ENCODE results near the gene PKDCC.

DNA sequence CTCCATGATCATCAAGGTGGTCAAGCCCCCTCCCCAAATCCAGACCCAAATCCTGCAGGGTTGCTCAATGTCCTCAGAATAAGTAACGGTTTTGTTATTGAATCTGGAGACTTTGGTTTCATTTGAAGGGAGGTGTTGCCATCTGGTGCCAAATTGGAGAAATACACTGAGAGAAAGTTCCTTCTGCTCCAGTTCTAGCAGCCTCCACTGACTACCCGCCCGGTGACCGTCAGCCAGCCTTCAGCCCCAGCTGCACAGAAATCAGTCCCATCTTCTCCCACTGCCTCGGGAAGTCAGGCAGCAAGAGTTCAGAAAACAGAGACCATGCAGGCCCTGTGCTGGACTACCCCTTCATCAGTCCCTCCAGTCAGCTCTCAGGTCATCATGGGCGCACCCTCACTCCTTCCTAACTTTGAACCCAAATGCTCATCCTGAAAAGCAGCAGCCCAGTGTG is 38.7 kb downstream of the PKDCC start:
- TF ChIP-seq, protein P1, sequence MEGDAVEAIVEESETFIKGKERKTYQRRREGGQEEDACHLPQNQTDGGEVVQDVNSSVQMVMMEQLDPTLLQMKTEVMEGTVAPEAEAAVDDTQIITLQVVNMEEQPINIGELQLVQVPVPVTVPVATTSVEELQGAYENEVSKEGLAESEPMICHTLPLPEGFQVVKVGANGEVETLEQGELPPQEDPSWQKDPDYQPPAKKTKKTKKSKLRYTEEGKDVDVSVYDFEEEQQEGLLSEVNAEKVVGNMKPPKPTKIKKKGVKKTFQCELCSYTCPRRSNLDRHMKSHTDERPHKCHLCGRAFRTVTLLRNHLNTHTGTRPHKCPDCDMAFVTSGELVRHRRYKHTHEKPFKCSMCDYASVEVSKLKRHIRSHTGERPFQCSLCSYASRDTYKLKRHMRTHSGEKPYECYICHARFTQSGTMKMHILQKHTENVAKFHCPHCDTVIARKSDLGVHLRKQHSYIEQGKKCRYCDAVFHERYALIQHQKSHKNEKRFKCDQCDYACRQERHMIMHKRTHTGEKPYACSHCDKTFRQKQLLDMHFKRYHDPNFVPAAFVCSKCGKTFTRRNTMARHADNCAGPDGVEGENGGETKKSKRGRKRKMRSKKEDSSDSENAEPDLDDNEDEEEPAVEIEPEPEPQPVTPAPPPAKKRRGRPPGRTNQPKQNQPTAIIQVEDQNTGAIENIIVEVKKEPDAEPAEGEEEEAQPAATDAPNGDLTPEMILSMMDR (IDR thresholded peaks at IDR 0.05; ENCODE audit: low read depth, low read length), result peak; percentile 82
- no peak for TF ChIP-seq EZH2phosphoT487 (IDR thresholded peaks at IDR 0.05; ENCODE audit: low read depth)
